GM21381 (cell line): ENCODE data around the gene ITGA8.
"Not testable (repeated sequence)": the region's sequence is repeated elsewhere in the genome, so short reads cannot be mapped to it uniquely, and the experiment has no call there.

Source experiments
- ATAC-seq: cut with Tn5 transposase; IDR thresholded peaks from one replicate; pipeline ENCODE4 v1.9.1; 2021; ENCODE audit warnings: mild to moderate bottlenecking, moderate library complexity; ENCODE audit not compliant: unreplicated experiment

ITGA8 gene

DNA sequence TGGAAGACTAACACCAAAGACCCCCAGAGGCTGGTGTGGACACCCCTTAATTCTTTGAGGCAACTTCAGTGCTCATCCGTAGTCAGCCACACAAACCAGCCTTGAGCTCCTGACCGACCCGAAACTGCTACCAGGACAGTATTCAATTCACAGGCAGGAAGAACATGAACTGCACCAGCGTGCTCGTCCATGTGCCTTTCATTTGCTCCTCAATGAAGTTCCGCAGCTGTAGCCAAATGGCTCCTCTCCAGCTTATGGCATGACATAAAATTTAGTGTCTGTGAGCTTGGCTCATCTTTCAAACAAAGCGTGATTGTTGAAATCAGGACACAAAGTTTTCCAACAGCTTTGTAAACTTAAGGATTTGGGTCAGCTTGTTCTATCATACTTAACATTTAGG, 204.5 kb downstream of the ITGA8 start:
- ATAC-seq: no peak

DNA sequence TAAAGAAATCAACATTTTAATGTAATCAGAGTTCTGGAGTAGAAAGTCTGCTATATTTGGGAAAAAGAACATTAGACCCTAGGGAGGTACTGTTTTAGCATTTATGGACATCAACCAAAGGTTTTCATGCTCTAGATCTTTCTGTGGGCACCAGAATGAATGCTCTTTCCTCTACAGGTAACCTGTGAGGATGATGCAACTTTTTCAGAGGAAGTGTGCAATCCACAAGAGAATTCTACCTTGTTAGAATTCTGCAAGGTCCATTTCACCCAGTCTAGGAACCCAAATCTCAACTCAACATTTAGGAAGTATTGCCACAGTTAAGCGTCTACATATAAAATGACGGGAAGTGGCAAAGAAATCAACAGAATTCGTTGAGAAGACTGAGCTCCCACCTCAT, 208.8 kb downstream of the ITGA8 start:
- no peak for ATAC-seq

GRCh38 chr10:15505329-15505728, 214.4 kb downstream of the ITGA8 start:
- no peak for ATAC-seq

- no peak for ATAC-seq
Measured at GRCh38 chr10:15504101-15504840, 215.5 kb downstream of the ITGA8 start.

DNA sequence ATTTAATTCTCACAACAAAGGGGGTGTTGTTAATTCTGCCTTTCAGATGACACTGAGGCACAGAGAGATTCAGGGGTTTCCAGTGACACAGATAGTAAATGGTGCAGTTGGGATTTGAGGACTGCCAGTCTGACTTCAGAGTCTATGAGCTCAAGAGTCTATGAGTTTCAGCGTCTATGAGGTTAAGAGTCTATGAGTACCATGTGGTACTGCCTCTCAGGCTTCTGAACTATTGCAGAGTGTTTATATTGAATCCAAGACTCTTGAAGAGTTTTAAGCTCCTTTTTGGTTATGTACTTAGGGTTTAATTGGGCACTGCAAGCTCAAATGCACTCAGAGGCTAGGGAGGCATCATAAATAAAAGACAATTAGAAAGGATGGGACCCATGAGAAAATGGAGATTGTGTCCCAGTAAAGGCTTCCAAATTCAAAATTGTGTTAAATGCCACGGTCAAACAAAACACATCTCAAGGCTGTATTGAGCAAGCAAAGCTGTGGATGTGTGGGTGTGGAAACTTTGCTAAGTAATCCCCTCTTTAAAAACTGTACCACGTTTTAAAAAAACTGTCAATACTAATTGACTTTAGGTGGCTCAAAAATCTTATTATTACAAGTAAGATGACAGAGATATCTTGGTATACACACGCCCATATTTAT, 224.7 kb downstream of the ITGA8 start:
- no peak for ATAC-seq

DNA sequence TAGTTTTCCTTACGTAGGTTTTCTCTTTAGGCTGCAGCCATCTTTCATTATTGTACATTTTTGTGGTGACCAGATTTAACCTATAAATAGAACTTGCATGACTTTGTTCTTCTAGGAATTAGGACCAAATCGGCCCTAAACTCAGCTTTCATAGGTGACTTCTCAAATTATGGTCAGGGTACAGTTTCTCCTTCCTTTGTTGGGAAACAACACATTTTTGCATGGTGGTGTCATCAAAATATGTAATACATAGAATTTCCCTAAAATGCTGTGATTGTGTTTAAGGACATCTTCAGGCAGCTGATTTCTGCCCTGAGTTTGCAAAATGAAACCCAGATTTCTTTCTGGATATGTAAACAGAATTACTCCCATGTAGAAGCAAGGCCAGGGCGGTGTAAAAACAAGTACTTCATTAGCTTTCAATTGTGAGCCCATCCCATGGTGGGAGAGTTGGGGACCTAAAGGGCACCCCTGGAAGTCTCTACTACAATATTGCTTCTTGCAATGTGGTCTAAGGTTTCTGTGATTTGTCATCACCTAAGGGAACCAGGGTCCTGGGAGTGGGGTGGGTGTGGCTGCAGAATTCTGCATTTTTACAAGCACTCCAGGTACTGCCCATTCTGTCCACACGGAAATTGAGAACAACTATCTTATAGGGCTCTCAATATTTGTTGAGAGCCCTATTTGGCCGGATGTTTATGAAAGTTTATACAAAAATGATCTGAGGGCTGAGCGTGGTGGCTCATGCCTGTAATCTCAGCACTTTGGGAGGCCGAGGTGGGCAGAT, 227.7 kb downstream of the ITGA8 start:
- ATAC-seq: no peak

DNA sequence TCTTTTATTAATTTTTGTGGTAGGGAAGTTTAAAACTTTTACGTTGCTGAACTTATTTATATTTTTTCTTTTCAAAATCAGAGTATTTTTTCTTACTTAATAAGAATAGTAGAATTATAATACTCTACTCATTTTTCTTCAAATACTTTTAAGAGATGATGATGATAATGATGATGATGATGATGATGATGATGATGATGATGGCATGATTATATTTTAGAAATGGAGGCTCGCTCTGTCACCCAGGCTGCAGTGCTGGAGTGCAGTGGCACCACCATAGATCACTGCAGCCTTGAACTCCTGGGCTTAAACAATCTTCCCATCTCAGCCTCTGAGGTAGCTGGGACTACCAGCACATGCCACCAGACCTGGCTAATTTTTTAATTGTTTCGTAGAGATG, 230.3 kb downstream of the ITGA8 start:
- no peak for ATAC-seq

DNA sequence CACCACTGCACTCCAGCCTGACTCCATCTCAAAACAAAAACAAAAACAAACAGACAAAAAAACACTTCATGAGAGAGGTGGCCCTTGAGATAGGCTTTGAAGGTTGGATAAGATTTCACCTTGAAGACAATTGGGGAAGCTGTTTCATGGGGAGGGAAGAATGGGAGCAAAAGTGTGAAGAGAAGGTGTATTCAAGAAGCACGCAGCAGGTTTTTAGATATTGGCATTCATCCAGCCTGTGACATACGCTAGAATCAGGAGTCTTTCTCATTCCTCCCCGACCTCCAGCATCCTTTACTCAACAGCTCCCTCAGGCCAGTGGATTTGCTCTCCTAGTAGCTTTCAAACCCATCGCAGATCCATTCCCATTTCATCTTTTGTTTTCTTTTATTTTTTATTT, 232.3 kb downstream of the ITGA8 start:
- no peak for ATAC-seq

- no peak for ATAC-seq
Measured at GRCh38 chr10:15486404-15486803, 233.3 kb downstream of the ITGA8 start.

GRCh38 chr10:15485684-15486316, 233.9 kb downstream of the ITGA8 start:
- no peak for ATAC-seq

- ATAC-seq: no peak
Measured at GRCh38 chr10:15485027-15485426, 234.7 kb downstream of the ITGA8 start.

DNA sequence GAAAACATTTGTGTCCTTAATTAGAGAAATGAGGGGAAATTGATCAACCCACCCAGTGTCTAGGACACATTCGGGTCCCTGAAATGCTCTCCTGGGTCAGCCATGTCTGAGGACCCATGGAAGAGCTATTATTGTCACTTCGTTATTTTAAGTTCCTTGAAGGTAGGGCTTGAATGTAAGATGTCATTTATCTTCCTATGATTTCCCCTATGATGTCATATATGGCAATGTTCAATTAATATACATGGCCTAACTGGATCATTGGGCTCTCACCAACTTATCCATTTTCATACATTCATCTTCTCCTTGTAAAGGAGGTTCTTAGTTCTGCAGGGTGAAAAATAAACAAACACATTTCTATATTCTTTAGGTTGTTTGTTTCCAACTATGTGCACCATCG, 235.6 kb downstream of the ITGA8 start:
- no peak for ATAC-seq

- no peak for ATAC-seq
Measured at GRCh38 chr10:15483215-15484075, 236.3 kb downstream of the ITGA8 start.

DNA sequence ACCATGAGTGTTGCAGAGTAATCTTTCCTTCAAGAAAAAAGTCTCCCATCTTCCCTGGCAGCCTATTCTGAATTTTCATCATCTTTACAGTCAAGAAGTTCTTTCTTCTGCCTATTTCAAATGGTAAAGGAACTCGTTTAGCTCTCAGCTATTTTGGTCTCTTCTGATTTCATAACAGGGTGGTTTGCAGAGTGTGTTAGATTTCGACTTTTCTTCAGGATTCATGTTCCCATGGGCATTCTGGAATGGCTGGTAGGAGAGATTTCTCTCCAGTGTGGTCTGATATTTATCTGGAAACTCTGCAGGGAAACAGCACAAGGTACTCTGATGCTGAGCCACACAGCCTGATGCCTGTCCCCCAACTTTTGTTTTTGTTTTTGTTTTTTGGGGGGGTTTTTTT, 237.6 kb downstream of the ITGA8 start:
- no peak for ATAC-seq

- no peak for ATAC-seq
Measured at GRCh38 chr10:15478950-15479349, 240.8 kb downstream of the ITGA8 start.

GRCh38 chr10:15478429-15478828, 241.3 kb downstream of the ITGA8 start:
- ATAC-seq: no peak

- no peak for ATAC-seq
Measured at GRCh38 chr10:15476337-15476736, 243.4 kb downstream of the ITGA8 start.

- ATAC-seq: not testable (repeated sequence)
Measured at GRCh38 chr10:15475439-15475838, 244.3 kb downstream of the ITGA8 start.

DNA sequence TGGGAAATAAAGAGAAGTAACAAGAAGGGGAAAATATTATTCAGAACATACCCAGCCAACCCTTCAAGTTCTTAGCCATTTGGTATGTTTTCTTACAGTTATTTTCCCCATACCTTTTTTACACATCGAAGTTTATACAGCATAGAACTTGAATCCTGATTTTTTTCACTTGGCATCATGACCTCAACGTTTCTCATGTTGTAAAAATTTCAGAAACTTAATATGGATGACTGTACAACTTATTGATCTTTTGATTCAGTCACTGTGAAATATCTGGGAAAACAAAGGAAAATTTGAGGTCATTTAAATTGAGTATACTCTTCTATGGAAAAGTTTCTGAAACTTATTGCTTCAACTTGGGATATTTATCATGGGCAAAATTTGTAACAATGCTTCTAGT, 245.1 kb downstream of the ITGA8 start:
- ATAC-seq: no peak

DNA sequence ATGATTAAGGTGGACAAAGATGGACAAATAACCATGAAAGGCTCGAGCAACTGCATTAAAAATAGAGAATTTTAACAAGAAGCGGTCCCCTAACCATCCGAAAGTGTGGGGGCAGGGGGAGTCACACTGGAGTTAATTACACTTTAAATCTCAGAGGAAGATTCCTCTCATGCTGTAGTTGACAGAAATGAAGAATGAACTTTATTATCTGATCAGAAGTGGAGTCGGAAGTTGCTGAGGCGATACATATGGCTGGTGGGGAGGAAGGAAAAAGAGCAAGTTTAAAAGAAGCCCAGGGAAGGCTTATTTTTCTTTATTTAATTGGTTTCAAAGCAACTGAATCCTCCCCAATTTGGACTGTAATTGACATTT, 246.3 kb downstream of the ITGA8 start:
- no peak for ATAC-seq
